Measurements from ENCODE around the gene MPRIP. TPM values are rescaled to one million over a fixed set of nuclear protein-coding genes. Genes with fewer than 3 reads are reported as not detected.

The MPRIP gene
- total RNA-seq, 1 experiment from 2014 or later: 258 TPM

DNA sequence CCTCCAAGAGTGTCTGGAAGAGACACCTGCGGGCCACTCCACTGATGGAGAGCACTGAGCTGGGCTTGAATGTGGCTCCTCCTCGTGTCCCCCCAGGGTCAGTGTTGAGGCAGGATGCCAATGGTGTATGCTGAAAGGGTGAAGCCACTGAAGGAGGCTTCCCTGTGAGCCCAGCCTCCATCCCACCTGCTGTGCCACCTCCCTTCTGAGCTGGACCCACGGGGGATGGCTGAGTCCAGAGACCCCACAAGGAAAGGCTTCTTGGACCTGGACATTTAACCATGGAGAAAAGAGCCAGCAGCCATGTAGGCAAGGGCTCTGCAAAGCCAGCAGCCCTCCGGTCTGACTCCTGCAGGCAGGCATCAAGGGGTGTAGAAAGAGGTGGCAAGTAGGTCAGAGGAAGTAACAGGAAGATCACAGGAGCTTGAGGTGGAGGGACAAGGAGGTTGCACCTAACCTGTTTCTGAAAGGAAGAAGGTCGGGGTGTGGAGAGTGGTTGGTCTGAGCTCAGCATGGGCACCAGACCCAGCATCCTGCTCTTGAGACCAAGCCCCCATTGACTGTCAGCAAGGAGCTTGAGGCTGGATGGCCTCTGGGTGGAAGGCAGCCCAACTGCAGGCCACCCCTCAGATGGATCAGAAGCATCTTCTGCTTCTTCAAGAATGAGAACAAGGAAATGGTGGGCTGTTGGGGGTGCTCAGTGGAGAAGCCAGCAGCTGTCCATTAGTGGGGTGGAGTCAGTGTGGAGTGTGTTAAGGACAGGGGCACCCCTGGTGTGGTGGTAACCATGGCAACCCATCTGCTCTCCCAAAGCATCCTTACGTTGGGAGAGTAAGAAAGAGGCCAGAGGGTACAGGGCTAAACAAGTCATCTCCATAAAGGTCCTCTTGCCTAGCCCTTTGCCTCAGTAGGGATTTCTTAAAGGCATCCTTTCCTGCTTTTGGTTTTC lies 83.2 kb downstream of the MPRIP start:
- RAD21 ChIA-PET (ENCODE audit: low non-redundant PET in 1 of 2, low total read pairs in 2 of 2, uncharacterized antibody in 2 of 2, unreplicated experiment in 2 of 2): no interaction called here
- Histone ChIP-seq H4K20me1 (ENCODE audit: insufficient read depth) (no peaks in the 10 kb centered on the region; the same call in 1 of the 2 replicates), H3K27me3 (ENCODE audit: insufficient read depth, low read length) (no peaks in the 10 kb centered on the region), H3K27ac (ENCODE audit: low read depth, low read length) (no peak overlapping the region), H3K4me2 (ENCODE audit: low read length) (no peak overlapping the region), H3K9me3 (ENCODE audit: control insufficient read depth in 1 of 2, insufficient read depth in 1 of 2, low read depth in 1 of 2, low read length in 2 of 2) (no peaks in the 10 kb centered on the region), H3K79me2 (ENCODE audit: insufficient read depth, low read length) (peaks cover 60% of the 10 kb centered on the region), H3K4me1 (ENCODE audit: control insufficient read depth in 1 of 2, insufficient read depth in 2 of 2, low read length in 2 of 2) (no peaks in the 10 kb centered on the region), H3K36me3 (ENCODE audit: control insufficient read depth in 1 of 2, insufficient read depth in 2 of 2, low read length in 2 of 2) (peaks cover 2 to 4% of the 10 kb centered on the region in 2 experiments; a peak in 3 of 4 replicates), H3K9me2 (ENCODE audit: insufficient read depth) (no peaks in the 10 kb centered on the region), H3K4me3 (replicated peaks in 1 of 2; ENCODE audit: low read depth in 1 of 2, low read length in 2 of 2) (no peak overlapping the region), H2AFZ (ENCODE audit: low read depth, low read length, poor library complexity, severe bottlenecking) (no peak overlapping the region), H3K9ac (ENCODE audit: low read length) (no peak overlapping the region)
- no peak for DNase-seq (ENCODE audit: low read depth, low spot score)
- CTCF ChIA-PET: no interaction called here
- POLR2A ChIA-PET: no interaction called here
- no TSS peak for BruUV-seq (replicated peaks)
- intact Hi-C loops (cut with micrococcal nuclease): no loop called here
- no peak for ATAC-seq
- no peak for TF ChIP-seq EZH2phosphoT487 (IDR thresholded peaks at IDR 0.05; ENCODE audit: borderline replicate concordance)
- TF ChIP-seq, protein P1, sequence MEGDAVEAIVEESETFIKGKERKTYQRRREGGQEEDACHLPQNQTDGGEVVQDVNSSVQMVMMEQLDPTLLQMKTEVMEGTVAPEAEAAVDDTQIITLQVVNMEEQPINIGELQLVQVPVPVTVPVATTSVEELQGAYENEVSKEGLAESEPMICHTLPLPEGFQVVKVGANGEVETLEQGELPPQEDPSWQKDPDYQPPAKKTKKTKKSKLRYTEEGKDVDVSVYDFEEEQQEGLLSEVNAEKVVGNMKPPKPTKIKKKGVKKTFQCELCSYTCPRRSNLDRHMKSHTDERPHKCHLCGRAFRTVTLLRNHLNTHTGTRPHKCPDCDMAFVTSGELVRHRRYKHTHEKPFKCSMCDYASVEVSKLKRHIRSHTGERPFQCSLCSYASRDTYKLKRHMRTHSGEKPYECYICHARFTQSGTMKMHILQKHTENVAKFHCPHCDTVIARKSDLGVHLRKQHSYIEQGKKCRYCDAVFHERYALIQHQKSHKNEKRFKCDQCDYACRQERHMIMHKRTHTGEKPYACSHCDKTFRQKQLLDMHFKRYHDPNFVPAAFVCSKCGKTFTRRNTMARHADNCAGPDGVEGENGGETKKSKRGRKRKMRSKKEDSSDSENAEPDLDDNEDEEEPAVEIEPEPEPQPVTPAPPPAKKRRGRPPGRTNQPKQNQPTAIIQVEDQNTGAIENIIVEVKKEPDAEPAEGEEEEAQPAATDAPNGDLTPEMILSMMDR (IDR thresholded peaks at IDR 0.05 in 2 of 3, conservative IDR thresholded peaks at IDR 0.05 in 1 of 3; ENCODE audit: borderline replicate concordance in 1 of 3, insufficient read depth in 1 of 3, low read depth in 2 of 3, low read length in 2 of 3): no peak
- TF ChIP-seq POLR2AphosphoS5 (IDR thresholded peaks at IDR 0.05; ENCODE audit: low read depth, low read length): no peak
- TF ChIP-seq, protein P2, sequence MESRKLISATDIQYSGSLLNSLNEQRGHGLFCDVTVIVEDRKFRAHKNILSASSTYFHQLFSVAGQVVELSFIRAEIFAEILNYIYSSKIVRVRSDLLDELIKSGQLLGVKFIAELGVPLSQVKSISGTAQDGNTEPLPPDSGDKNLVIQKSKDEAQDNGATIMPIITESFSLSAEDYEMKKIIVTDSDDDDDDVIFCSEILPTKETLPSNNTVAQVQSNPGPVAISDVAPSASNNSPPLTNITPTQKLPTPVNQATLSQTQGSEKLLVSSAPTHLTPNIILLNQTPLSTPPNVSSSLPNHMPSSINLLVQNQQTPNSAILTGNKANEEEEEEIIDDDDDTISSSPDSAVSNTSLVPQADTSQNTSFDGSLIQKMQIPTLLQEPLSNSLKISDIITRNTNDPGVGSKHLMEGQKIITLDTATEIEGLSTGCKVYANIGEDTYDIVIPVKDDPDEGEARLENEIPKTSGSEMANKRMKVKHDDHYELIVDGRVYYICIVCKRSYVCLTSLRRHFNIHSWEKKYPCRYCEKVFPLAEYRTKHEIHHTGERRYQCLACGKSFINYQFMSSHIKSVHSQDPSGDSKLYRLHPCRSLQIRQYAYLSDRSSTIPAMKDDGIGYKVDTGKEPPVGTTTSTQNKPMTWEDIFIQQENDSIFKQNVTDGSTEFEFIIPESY (IDR thresholded peaks at IDR 0.05; ENCODE audit: extremely low read depth, insufficient replicate concordance, low read length): no peak
- TF ChIP-seq YY1 (IDR thresholded peaks at IDR 0.05; ENCODE audit: extremely low read depth, insufficient replicate concordance, low read depth, low read length): no peak
- TF ChIP-seq JUND (IDR thresholded peaks at IDR 0.05): no peak
- no peak for TF ChIP-seq TCF7L2 (IDR thresholded peaks at IDR 0.05; ENCODE audit: borderline replicate concordance, extremely low read depth, insufficient read depth, insufficient read length)
- TF ChIP-seq, protein P3, sequence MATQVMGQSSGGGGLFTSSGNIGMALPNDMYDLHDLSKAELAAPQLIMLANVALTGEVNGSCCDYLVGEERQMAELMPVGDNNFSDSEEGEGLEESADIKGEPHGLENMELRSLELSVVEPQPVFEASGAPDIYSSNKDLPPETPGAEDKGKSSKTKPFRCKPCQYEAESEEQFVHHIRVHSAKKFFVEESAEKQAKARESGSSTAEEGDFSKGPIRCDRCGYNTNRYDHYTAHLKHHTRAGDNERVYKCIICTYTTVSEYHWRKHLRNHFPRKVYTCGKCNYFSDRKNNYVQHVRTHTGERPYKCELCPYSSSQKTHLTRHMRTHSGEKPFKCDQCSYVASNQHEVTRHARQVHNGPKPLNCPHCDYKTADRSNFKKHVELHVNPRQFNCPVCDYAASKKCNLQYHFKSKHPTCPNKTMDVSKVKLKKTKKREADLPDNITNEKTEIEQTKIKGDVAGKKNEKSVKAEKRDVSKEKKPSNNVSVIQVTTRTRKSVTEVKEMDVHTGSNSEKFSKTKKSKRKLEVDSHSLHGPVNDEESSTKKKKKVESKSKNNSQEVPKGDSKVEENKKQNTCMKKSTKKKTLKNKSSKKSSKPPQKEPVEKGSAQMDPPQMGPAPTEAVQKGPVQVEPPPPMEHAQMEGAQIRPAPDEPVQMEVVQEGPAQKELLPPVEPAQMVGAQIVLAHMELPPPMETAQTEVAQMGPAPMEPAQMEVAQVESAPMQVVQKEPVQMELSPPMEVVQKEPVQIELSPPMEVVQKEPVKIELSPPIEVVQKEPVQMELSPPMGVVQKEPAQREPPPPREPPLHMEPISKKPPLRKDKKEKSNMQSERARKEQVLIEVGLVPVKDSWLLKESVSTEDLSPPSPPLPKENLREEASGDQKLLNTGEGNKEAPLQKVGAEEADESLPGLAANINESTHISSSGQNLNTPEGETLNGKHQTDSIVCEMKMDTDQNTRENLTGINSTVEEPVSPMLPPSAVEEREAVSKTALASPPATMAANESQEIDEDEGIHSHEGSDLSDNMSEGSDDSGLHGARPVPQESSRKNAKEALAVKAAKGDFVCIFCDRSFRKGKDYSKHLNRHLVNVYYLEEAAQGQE (IDR thresholded peaks at IDR 0.05; ENCODE audit: low read depth): no peak
- TF ChIP-seq SIN3A (IDR thresholded peaks at IDR 0.05; ENCODE audit: low read depth): no peak
- TF ChIP-seq, protein P4, sequence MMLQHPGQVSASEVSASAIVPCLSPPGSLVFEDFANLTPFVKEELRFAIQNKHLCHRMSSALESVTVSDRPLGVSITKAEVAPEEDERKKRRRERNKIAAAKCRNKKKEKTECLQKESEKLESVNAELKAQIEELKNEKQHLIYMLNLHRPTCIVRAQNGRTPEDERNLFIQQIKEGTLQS (IDR thresholded peaks at IDR 0.05): no peak
- no peak for TF ChIP-seq RAD21 (IDR thresholded peaks at IDR 0.05; ENCODE audit: low read depth)
- TF ChIP-seq ZNF274 (IDR thresholded peaks at IDR 0.05; ENCODE audit: low read depth, low read length): no peak
- no peak for TF ChIP-seq ELF1 (IDR thresholded peaks at IDR 0.05; ENCODE audit: borderline replicate concordance, low read depth)
- no peak for TF ChIP-seq SRF (IDR thresholded peaks at IDR 0.05; ENCODE audit: low read depth)
- TF ChIP-seq CBX3 (IDR thresholded peaks at IDR 0.05; ENCODE audit: low read depth): no peak
- no peak for TF ChIP-seq ZFX (IDR thresholded peaks at IDR 0.05)
